HG03066 (cell line): Measurements from ENCODE around the gene NFASC.

Experiments used
- ATAC-seq: cut with Tn5 transposase; IDR thresholded peaks from one replicate; pipeline ENCODE4 v1.9.1; 2021; ENCODE audit warnings: low read depth; ENCODE audit not compliant: unreplicated experiment

The NFASC gene

GRCh38 chr1:205072286-205072685, 201.6 kb downstream of the NFASC start:
- ATAC-seq: no peak
